HepG2 (cell line): ENCODE measurements around the gene CEP120. TPM values are rescaled to one million over a fixed set of nuclear protein-coding genes. Genes with fewer than 3 reads are reported as not detected.

Experiments used
- ATAC-seq: fragments of 200-7000 bp; cut with Tn5 transposase; 3 replicates; pipeline ENCODE4 v1.9.1; 2020; ENCODE audit warnings: mild to moderate bottlenecking, moderate library complexity
- BruUV-seq: library from RNA; stranded (reverse); fragments of 400-500 nt; replicated peaks from 2 replicates; lab custom pipeline; 2021; lab: Mats Ljungman, UMichigan
- CTCF ChIA-PET: fragments of 300-600 bp; formaldehyde crosslinking; extraction: SDS; loops from one replicate; lab custom pipeline; 2021; ENCODE audit warnings: low total read pairs, inconsistent platforms, low intra/inter-chr PET ratio; lab: Yijun Ruan, JAX
- POLR2A ChIA-PET: fragments of 350-600 bp; sonication (Branson Sonifier 250); formaldehyde crosslinking; loops from one replicate; lab custom pipeline; 2020; ENCODE audit warnings: antibody characterized with exemption, inconsistent platforms; lab: Yijun Ruan, JAX
- DNase-seq: peaks from one replicate; pipeline ENCODE4 v3.0.0-alpha.2; 2015; ENCODE audit warnings: low spot score
- FAIRE-seq: peaks from 3 replicates; lab custom pipeline; 2011; peaks lifted over from hg19 to GRCh38; lab: Jason Lieb, UNC
- H2AFZ ChIP-seq: one replicate; pipeline ENCODE4 v1.6.1; 2011; ENCODE audit warnings: low read length, inconsistent platforms
- H3K27ac ChIP-seq: fragments of 300-600 bp; 3 replicates; pipeline ENCODE4 v1.8.0; 2011; ENCODE audit warnings: mixed run types, mild to moderate bottlenecking, mixed read lengths, low read length, inconsistent platforms; ENCODE audit not compliant: insufficient read depth; ENCODE audit errors: extremely low read length
- H3K27me3 ChIP-seq, 2 experiments: fragments of 200-600 bp in 1 of 2; 2 replicates in 1 of 2; 3 replicates in 1 of 2; pipeline versions ENCODE4 v1.6.0 to v1.8.0; 2011; ENCODE audit warnings: low read length in 2 of 2, mild to moderate bottlenecking in 2 of 2, moderate library complexity in 2 of 2, inconsistent platforms in 1 of 2; ENCODE audit not compliant: insufficient read depth in 2 of 2, control insufficient read depth in 1 of 2
- H3K36me3 ChIP-seq, 2 experiments: fragments of 200-600 bp in 1 of 2; replicated peaks in 1 of 2; 2 replicates in 1 of 2; 3 replicates in 1 of 2; pipeline versions ENCODE4 v1.5.1 to v1.8.0; 2011; ENCODE audit warnings: low read length in 2 of 2, inconsistent platforms in 1 of 2; ENCODE audit not compliant: insufficient read depth in 2 of 2, control insufficient read depth in 1 of 2
- H3K4me1 ChIP-seq: 2 replicates; pipeline ENCODE4 v1.5.1; 2012; ENCODE audit warnings: low read length, inconsistent platforms; ENCODE audit not compliant: insufficient read depth
- H3K4me2 ChIP-seq: 2 replicates; pipeline ENCODE4 v1.6.0; 2011; ENCODE audit warnings: low read depth, low read length, inconsistent platforms
- H3K4me3 ChIP-seq, 3 experiments: fragments of 200-600 bp in 1 of 3; sonication (generic), shearing (Covaris generic) in 1 of 3; replicated peaks in 1 of 3; 2 replicates each; pipeline ENCODE4 v1.5.1; 2011 to 2016; ENCODE audit warnings: low read length in 3 of 3, inconsistent platforms in 2 of 3, low read depth in 2 of 3, mild to moderate bottlenecking in 2 of 3, control low read depth in 1 of 3, mixed read lengths in 1 of 3; ENCODE audit not compliant: insufficient read depth in 1 of 3
- H3K79me2 ChIP-seq: one replicate; pipeline ENCODE4 v1.6.1; 2011; ENCODE audit warnings: low read length, inconsistent platforms; ENCODE audit not compliant: insufficient read depth
- H3K9ac ChIP-seq: 2 replicates; pipeline ENCODE4 v1.6.0; 2011; ENCODE audit warnings: mild to moderate bottlenecking, low read depth, low read length, inconsistent platforms; ENCODE audit not compliant: insufficient read depth
- H3K9me3 ChIP-seq: 2 replicates; pipeline ENCODE4 v1.5.1; 2012; ENCODE audit warnings: mild to moderate bottlenecking, low read length
- H4K20me1 ChIP-seq: 2 replicates; pipeline ENCODE4 v1.6.0; 2011; ENCODE audit warnings: inconsistent platforms, mild to moderate bottlenecking, low read length, moderate library complexity; ENCODE audit not compliant: insufficient read depth
- GTF2F1 ChIP-seq: fragments of 150-350 bp; IDR thresholded peaks from 2 replicates; pipeline ENCODE4 v1.6.1; 2014; ENCODE audit warnings: low read length
- GZF1 ChIP-seq: sonication (generic); formaldehyde crosslinking; IDR thresholded peaks from 2 replicates; pipeline ENCODE4 v1.5.1; 2020; ENCODE audit warnings: mild to moderate bottlenecking, missing genetic modification reagents
- NFAT5 ChIP-seq: sonication (generic); formaldehyde crosslinking; IDR thresholded peaks from 2 replicates; pipeline ENCODE4 v1.4.0; 2020; ENCODE audit warnings: missing genetic modification reagents
- SMC3 ChIP-seq: IDR thresholded peaks from 2 replicates; pipeline ENCODE4 v1.6.1; 2011; ENCODE audit warnings: low read length, improper control_type of control experiment
- TCF7 ChIP-seq: sonication (generic); IDR thresholded peaks from 2 replicates; pipeline ENCODE4 v1.6.1; 2016; ENCODE audit warnings: antibody characterized with exemption, low read depth
- WGBS: methylation state at CpG from one replicate; pipeline ENCODE4 v1.1.6; 2017; ENCODE audit warnings: low lambda C conversion rate; 5-methylcytosine and 5-hydroxymethylcytosine counted together
- in situ Hi-C: cut with HindIII; loops from 2 replicates; pipeline ENCODE4 v1.10.0; 2017; ENCODE audit warnings: low pct_unique_long_range_greater_than_20kb; ENCODE audit not compliant: extremely low pct_ligation_motif_present
- intact Hi-C: fragments of 100-400 bp; cut with micrococcal nuclease; formaldehyde crosslinking; loops from one replicate; pipeline ENCODE4 v1.10.0; 2022; ENCODE audit not compliant: unreplicated experiment
- polyA plus RNA-seq, 8 experiments: library from polyadenylated mRNA; depleted of rRNA in 3 of 8; stranded (reverse) in 7 of 8; unstranded in 1 of 8; fragments of >200 nt; fragmentation: Illumina TruSeq in 4 of 8; extraction: Trizol in 4 of 8; gene quantifications; 2 replicates each; pipeline versions ENCODE4 v1.2.1 to v1.2.3, GENCODE V29; 2011 to 2016; ENCODE audit warnings: low read depth in 4 of 8, missing spikeins in 1 of 8, mixed read lengths in 1 of 8; ENCODE audit not compliant: insufficient read depth in 1 of 8
- total RNA-seq, 5 experiments: library from RNA; depleted of rRNA; stranded (reverse); fragments of >200 nt; fragmentation: Illumina TruSeq; extraction: Trizol; gene quantifications; 2 replicates each; pipeline ENCODE4 v1.2.3, GENCODE V29; 2016; ENCODE audit warnings: low read depth in 1 of 5
- TF ChIP-seq, protein P1 (sequence below): IDR thresholded peaks from 2 replicates; pipeline ENCODE4 v1.6.1; 2016
- TF ChIP-seq, protein P2 (sequence below): sonication (generic); formaldehyde crosslinking; IDR thresholded peaks from 2 replicates; pipeline ENCODE4 v1.9.0; 2021; ENCODE audit warnings: missing genetic modification reagents, mild to moderate bottlenecking, borderline replicate concordance
- TF ChIP-seq, protein P3 (sequence below): sonication (generic); formaldehyde crosslinking; IDR thresholded peaks from 2 replicates; pipeline ENCODE4 v1.5.0; 2020; ENCODE audit warnings: missing genetic modification reagents

Gene CEP120
- total and polyA plus RNA-seq, 2 of the 13 experiments (the other 11 are each of a cell fraction or from before 2014, with no cell fraction given) = 8.0 to 14.7 TPM

DNA sequence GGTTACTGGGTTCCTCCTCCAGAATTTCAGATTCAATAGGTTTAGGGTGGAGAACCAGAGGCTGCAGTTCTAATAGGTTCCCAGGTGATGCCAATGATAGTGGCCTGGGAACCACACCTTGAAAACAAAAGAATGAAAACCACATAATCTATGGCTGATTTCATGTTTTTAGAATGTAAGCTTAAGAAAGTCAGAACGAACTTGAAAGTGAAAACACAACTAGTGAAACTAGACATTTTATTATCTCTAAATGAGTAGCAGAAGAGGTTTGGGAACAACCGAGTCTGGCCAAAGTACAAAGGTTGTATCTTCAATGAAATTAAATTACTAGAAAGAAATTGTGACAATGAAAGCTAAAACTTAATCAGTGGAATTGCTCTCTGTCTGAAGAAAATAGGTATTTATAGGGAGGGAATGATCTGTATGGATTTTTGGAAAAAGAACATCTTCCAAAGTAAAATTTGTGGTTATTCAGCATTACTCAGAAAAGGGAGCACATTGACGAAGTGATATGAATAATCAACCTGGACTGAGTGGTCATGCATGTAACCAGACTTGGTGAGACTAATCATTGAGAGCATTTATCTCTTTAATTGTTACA, 24.9 kb upstream of the CEP120 start:
- Histone ChIP-seq H3K27ac (no peak overlapping the region), H3K4me3 (no peak overlapping the region), H3K9me3 (no peaks in the 10 kb centered on the region), H3K4me1 (no peaks in the 10 kb centered on the region), H3K36me3 (no peaks in the 10 kb centered on the region), H2AFZ (no peak overlapping the region), H3K9ac (no peak overlapping the region), H3K27me3 (no peaks in the 10 kb centered on the region), H3K4me2 (no peak overlapping the region), H3K79me2 (no peaks in the 10 kb centered on the region), H4K20me1 (no peaks in the 10 kb centered on the region)
- CTCF ChIA-PET = no interaction called here
- TF ChIP-seq, protein P1, sequence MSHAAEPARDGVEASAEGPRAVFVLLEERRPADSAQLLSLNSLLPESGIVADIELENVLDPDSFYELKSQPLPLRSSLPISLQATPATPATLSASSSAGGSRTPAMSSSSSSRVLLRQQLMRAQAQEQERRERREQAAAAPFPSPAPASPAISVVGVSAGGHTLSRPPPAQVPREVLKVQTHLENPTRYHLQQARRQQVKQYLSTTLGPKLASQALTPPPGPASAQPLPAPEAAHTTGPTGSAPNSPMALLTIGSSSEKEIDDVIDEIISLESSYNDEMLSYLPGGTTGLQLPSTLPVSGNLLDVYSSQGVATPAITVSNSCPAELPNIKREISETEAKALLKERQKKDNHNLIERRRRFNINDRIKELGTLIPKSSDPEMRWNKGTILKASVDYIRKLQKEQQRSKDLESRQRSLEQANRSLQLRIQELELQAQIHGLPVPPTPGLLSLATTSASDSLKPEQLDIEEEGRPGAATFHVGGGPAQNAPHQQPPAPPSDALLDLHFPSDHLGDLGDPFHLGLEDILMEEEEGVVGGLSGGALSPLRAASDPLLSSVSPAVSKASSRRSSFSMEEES = no peak
- TF ChIP-seq SMC3 (no peak), GZF1 (CRISPR knock-in tag) (no peak), TCF7 (no peak), NFAT5 (CRISPR knock-in tag) (no peak), GTF2F1 (no peak)
- TF ChIP-seq, protein P2, sequence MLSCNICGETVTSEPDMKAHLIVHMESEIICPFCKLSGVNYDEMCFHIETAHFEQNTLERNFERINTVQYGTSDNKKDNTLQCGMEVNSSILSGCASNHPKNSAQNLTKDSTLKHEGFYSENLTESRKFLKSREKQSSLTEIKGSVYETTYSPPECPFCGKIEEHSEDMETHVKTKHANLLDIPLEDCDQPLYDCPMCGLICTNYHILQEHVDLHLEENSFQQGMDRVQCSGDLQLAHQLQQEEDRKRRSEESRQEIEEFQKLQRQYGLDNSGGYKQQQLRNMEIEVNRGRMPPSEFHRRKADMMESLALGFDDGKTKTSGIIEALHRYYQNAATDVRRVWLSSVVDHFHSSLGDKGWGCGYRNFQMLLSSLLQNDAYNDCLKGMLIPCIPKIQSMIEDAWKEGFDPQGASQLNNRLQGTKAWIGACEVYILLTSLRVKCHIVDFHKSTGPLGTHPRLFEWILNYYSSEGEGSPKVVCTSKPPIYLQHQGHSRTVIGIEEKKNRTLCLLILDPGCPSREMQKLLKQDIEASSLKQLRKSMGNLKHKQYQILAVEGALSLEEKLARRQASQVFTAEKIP (CRISPR knock-in tag) = no peak
- TF ChIP-seq, protein P3, sequence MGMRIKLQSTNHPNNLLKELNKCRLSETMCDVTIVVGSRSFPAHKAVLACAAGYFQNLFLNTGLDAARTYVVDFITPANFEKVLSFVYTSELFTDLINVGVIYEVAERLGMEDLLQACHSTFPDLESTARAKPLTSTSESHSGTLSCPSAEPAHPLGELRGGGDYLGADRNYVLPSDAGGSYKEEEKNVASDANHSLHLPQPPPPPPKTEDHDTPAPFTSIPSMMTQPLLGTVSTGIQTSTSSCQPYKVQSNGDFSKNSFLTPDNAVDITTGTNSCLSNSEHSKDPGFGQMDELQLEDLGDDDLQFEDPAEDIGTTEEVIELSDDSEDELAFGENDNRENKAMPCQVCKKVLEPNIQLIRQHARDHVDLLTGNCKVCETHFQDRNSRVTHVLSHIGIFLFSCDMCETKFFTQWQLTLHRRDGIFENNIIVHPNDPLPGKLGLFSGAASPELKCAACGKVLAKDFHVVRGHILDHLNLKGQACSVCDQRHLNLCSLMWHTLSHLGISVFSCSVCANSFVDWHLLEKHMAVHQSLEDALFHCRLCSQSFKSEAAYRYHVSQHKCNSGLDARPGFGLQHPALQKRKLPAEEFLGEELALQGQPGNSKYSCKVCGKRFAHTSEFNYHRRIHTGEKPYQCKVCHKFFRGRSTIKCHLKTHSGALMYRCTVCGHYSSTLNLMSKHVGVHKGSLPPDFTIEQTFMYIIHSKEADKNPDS (CRISPR knock-in tag) = no peak
- BruUV-seq = no TSS peak
- ATAC-seq (no peak), FAIRE-seq (no peak), DNase-seq (no peak)
- intact Hi-C loops (no loop called here), in situ Hi-C loops (no loop called here)
- POLR2A ChIA-PET = no interaction called here
- WGBS = 18% methylated on average over 3 of the region's 3 CpGs
